B cell (primary cell): ENCODE measurements around the gene EHD2. TPM values are rescaled to one million over a fixed set of nuclear protein-coding genes. Genes with fewer than 3 reads are reported as not detected.

ENCODE experiments used
- ATAC-seq: fragments of 200-7000 bp; cut with Tn5 transposase; one replicate; pipeline ENCODE4 v1.10.0; 2021; ENCODE audit warnings: low read depth, mild to moderate bottlenecking, moderate number of reproducible peaks, moderate library complexity
- CTCF ChIA-PET: fragments of 350-600 bp; sonication (Branson Sonifier 250); formaldehyde crosslinking; loops from one replicate; lab custom pipeline; 2021; ENCODE audit warnings: antibody characterized with exemption, inconsistent platforms; lab: Charles Lee
- POLR2A ChIA-PET: fragments of 350-600 bp; sonication (Branson Sonifier 250); formaldehyde crosslinking; loops from one replicate; lab custom pipeline; 2021; ENCODE audit warnings: antibody characterized with exemption; lab: Charles Lee
- DNase-seq: peaks from one replicate; pipeline ENCODE4 v3.0.0; 2013
- H2AFZ ChIP-seq: 2 replicates; pipeline ENCODE4 v1.6.1; 2012; ENCODE audit warnings: mild to moderate bottlenecking, low read depth, low read length; ENCODE audit not compliant: insufficient read depth, poor library complexity, severe bottlenecking
- H3K27ac ChIP-seq, 2 donors: 1 replicate in 1 of 2; 2 replicates in 1 of 2; pipeline ENCODE4 v1.5.1; 2012 to 2013; ENCODE audit warnings: low read length in 2 of 2, mild to moderate bottlenecking in 2 of 2, moderate library complexity in 1 of 2
- H3K27me3 ChIP-seq, 4 experiments: fragments of 200-600 bp in 1 of 4; sonication (generic) in 1 of 4; replicated peaks in 1 of 4; 1 replicate in 2 of 4; 2 replicates in 2 of 4; pipeline versions ENCODE4 v1.6.1 to v1.7.0; 2013 to 2016; ENCODE audit warnings: low read length in 3 of 4, mild to moderate bottlenecking in 2 of 4, mixed read lengths in 1 of 4, moderate library complexity in 1 of 4; ENCODE audit not compliant: insufficient read depth in 4 of 4, control insufficient read depth in 3 of 4; ENCODE audit errors: control extremely low read depth in 1 of 4
- H3K36me3 ChIP-seq, 2 experiments: replicated peaks in 1 of 2; 1 replicate in 1 of 2; 2 replicates in 1 of 2; pipeline versions ENCODE4 v1.6.1 to v1.7.1; 2013; ENCODE audit warnings: low read length in 1 of 2; ENCODE audit not compliant: insufficient read depth in 2 of 2, control insufficient read depth in 1 of 2; ENCODE audit errors: control extremely low read depth in 1 of 2, extremely low read depth in 1 of 2
- H3K4me1 ChIP-seq, 2 donors: fragments of 200-600 bp in 1 of 2; sonication (generic) in 1 of 2; 1 replicate in 1 of 2; 2 replicates in 1 of 2; pipeline versions ENCODE4 v1.5.1 to v1.6.1; 2013 to 2017; ENCODE audit warnings: low read length in 2 of 2; ENCODE audit not compliant: control insufficient read depth in 2 of 2, insufficient read depth in 2 of 2
- H3K4me2 ChIP-seq: replicated peaks from 2 replicates; pipeline ENCODE3; 2012; ENCODE audit warnings: mild to moderate bottlenecking, low read depth, low read length; ENCODE audit not compliant: poor library complexity, severe bottlenecking
- H3K4me3 ChIP-seq, 5 experiments: fragments of 200-600 bp in 1 of 5; sonication (generic) in 1 of 5; 1 replicate in 3 of 5; 2 replicates in 2 of 5; pipeline versions ENCODE4 v1.5.1 to v1.7.0; 2011 to 2016; ENCODE audit warnings: low read length in 4 of 5, mild to moderate bottlenecking in 4 of 5, low read depth in 2 of 5, control low read depth in 1 of 5, moderate library complexity in 1 of 5; ENCODE audit not compliant: insufficient read depth in 1 of 5; ENCODE audit errors: control extremely low read depth in 1 of 5, extremely low read depth in 1 of 5
- H3K79me2 ChIP-seq: fragments of 200-600 bp; sonication (generic); one replicate; pipeline ENCODE4 v1.6.0; 2016; ENCODE audit warnings: low read length; ENCODE audit not compliant: control insufficient read depth, insufficient read depth
- H3K9ac ChIP-seq: fragments of 200-600 bp; sonication (generic); 2 replicates; pipeline ENCODE4 v1.6.1; 2017; ENCODE audit warnings: mild to moderate bottlenecking, low read length, moderate library complexity
- H3K9me3 ChIP-seq, 3 donors: one replicate each; pipeline versions ENCODE4 v1.6.1 to v1.7.1; 2013; ENCODE audit warnings: low read length in 2 of 3; ENCODE audit not compliant: control insufficient read depth in 2 of 3, insufficient read depth in 1 of 3; ENCODE audit errors: control extremely low read depth in 1 of 3
- H4K20me1 ChIP-seq: 2 replicates; pipeline ENCODE4 v1.6.0; 2012; ENCODE audit warnings: mild to moderate bottlenecking, low read length; ENCODE audit not compliant: insufficient read depth, control insufficient read depth, poor library complexity, severe bottlenecking
- H3K27ac Mint-ChIP-seq: one replicate; pipeline ENCODE4 v1.8.0; 2021; ENCODE audit warnings: mixed read lengths
- H3K27me3 Mint-ChIP-seq: one replicate; pipeline ENCODE4 v1.8.0; 2021; ENCODE audit warnings: mixed read lengths
- H3K4me1 Mint-ChIP-seq: one replicate; pipeline ENCODE4 v1.8.0; 2021; ENCODE audit warnings: mixed read lengths
- H3K4me3 Mint-ChIP-seq: one replicate; pipeline ENCODE4 v1.8.0; 2021; ENCODE audit warnings: mixed read lengths
- H3K9me3 Mint-ChIP-seq: one replicate; pipeline ENCODE4 v1.8.0; 2022; ENCODE audit warnings: mixed read lengths; ENCODE audit not compliant: insufficient read depth
- CTCF ChIP-seq: fragments of 200-600 bp; IDR thresholded peaks from one replicate; pipeline ENCODE4 v1.8.0; 2022; ENCODE audit warnings: antibody characterized with exemption, mild to moderate bottlenecking
- EZH2 ChIP-seq: IDR thresholded peaks from 2 replicates; pipeline ENCODE4 v1.6.1; 2012; ENCODE audit warnings: borderline replicate concordance, low read depth, mild to moderate bottlenecking, moderate library complexity, low read length; ENCODE audit not compliant: insufficient read depth, poor library complexity, severe bottlenecking
- WGBS: methylation state at CpG from one replicate; pipeline ENCODE4 v1.1.5; 2013; ENCODE audit warnings: missing lambda C conversion rate; ENCODE audit not compliant: insufficient coverage; 5-methylcytosine and 5-hydroxymethylcytosine counted together
- intact Hi-C: fragments of 100-400 bp; cut with micrococcal nuclease; formaldehyde crosslinking; loops from one replicate; pipeline ENCODE4 v1.10.0; 2022
- polyA plus RNA-seq: library from polyadenylated mRNA; depleted of rRNA; stranded (reverse); fragments of >200 nt; gene quantifications from 2 replicates; pipeline ENCODE4 v1.2.3, GENCODE V29; 2012
- total RNA-seq, 2 donors: library from RNA; stranded (reverse); fragments of 120-200 nt in 1 of 2; gene quantifications; 1 replicate in 1 of 2; 2 replicates in 1 of 2; pipeline versions ENCODE4 v1.2.3 to v1.2.4, GENCODE V29; 2013 to 2022

EHD2 gene
- total and polyA plus RNA-seq, 2 donors (not counting 1 experiment from before 2014, with no cell fraction given): not detected

- H3K36me3 ChIP-seq: peaks cover 0 to 24% of the 10 kb centered on the region in 2 experiments
- ATAC-seq (no peak), DNase-seq (no peak)
- TF ChIP-seq CTCF (no peak), EZH2 (no peak)
- peaks cover 28% of the 10 kb centered on the region for H4K20me1 ChIP-seq
- no peak overlapping the region for H3K27ac ChIP-seq
- Mint-ChIP-seq H3K4me3 (no peak overlapping the region), H3K4me1 (no peaks in the 10 kb centered on the region), H3K9me3 (no peaks in the 10 kb centered on the region), H3K27ac (no peak overlapping the region), H3K27me3 (no peaks in the 10 kb centered on the region)
- no peak overlapping the region for H3K4me2 ChIP-seq
- ChIA-PET POLR2A (no interaction called here), CTCF (no interaction called here)
- H3K4me3 ChIP-seq: no peak overlapping the region
- no peaks in the 10 kb centered on the region for H3K79me2 ChIP-seq
- H3K9me3 ChIP-seq: no peaks in the 10 kb centered on the region
- no peak overlapping the region for H2AFZ ChIP-seq
- WGBS: 100% methylated on average over 2 of the region's 14 CpGs
- intact Hi-C loops: no loop called here
- H3K27me3 ChIP-seq: no peaks in the 10 kb centered on the region
- no peaks in the 10 kb centered on the region for H3K4me1 ChIP-seq
- no peak overlapping the region for H3K9ac ChIP-seq
These were observed 19.3 kb upstream of the EHD2 start for GRCh38 chr19:47693903-47694302.

GRCh38 chr19:47694466-47695273 is 18.6 kb upstream of the EHD2 start:
- Histone ChIP-seq H3K9ac (no peak overlapping the region), H4K20me1 (peaks cover 36% of the 10 kb centered on the region), H3K79me2 (no peaks in the 10 kb centered on the region), H3K27me3 (no peaks in the 10 kb centered on the region), H3K9me3 (no peaks in the 10 kb centered on the region), H3K4me2 (no peak overlapping the region), H3K4me1 (no peaks in the 10 kb centered on the region), H3K36me3 (peaks cover 0 to 28% of the 10 kb centered on the region in 2 experiments), H3K4me3 (no peak overlapping the region), H2AFZ (no peak overlapping the region), H3K27ac (no peak overlapping the region)
- Mint-ChIP-seq H3K4me1 (no peaks in the 10 kb centered on the region), H3K4me3 (no peak overlapping the region), H3K9me3 (no peaks in the 10 kb centered on the region), H3K27ac (no peak overlapping the region), H3K27me3 (no peaks in the 10 kb centered on the region)
- ChIA-PET CTCF (interaction anchor here (0.6 to 6.2 kb wide), 2 partner anchors 170 to 259 kb away, joined by 3 to 106 read pairs; no protein-coding TSS in a partner anchor), POLR2A (no interaction called here)
- intact Hi-C loops: loop anchor here (5.0 kb wide), 1 partner anchor 177 kb away; the partner anchor contains the start of gene NAPA
- ATAC-seq: no peak
- TF ChIP-seq CTCF: no peak
- 96% methylated on average over 22 of the region's 28 CpGs for WGBS
- no peak for DNase-seq
